ENCODE measurements around the gene TRANK1. TPM values are rescaled to one million over a fixed set of nuclear protein-coding genes. Genes with fewer than 3 reads are reported as not detected.

Gene TRANK1
- polyA plus RNA-seq, 1 donor from 2014 or later: 11.6 TPM

DNA sequence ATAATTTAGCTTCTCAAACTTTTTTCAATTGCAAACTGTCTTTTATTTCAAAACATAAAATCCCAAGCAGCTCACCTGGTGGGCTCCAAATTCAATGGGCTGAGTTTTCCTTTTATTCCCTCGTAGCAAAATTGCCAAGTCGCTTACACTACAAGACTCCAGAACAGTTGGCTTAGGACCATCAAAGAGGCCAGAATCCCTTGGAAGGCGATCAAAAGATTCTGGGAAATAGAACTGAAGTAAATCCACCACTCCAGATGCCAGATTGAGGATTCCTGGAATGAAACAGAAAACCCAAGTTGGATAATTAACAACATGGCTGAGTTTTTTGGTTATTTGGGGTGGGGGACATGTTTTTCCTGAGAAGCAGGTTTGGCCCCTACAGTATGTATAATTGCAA lies 92.8 kb downstream of the TRANK1 start:
- Histone ChIP-seq H2AFZ (ENCODE audit: low read depth, low read length) (no peak overlapping the region), H3K27me3 (ENCODE audit: insufficient read depth, low read depth, low read length) (no peaks in the 10 kb centered on the region), H3K9me3 (ENCODE audit: low read length) (no peaks in the 10 kb centered on the region), H3K36me3 (ENCODE audit: insufficient read depth, low read length) (peaks cover 10% of the 10 kb centered on the region), H3K4me2 (ENCODE audit: low read length) (no peak overlapping the region), H3K9me2 (ENCODE audit: insufficient read depth, low read length) (no peaks in the 10 kb centered on the region), H3K79me2 (replicated peaks; ENCODE audit: insufficient read depth, low read length) (no peaks in the 10 kb centered on the region), H3K27ac (ENCODE audit: low read length) (no peak overlapping the region), H4K20me1 (ENCODE audit: insufficient read depth) (no peaks in the 10 kb centered on the region), H3K9ac (ENCODE audit: low read length) (no peak overlapping the region), H3K4me3 (ENCODE audit: low read length) (no peak overlapping the region), H3F3A (ENCODE audit: insufficient read depth, low read length, poor library complexity, severe bottlenecking) (no peaks in the 10 kb centered on the region)
- TF ChIP-seq EZH2 (IDR thresholded peaks at IDR 0.05; ENCODE audit: borderline replicate concordance, insufficient read depth, low read length, poor library complexity, severe bottlenecking): no peak
- no peak for TF ChIP-seq EP300 (conservative IDR thresholded peaks at IDR 0.05; ENCODE audit: poor library complexity, severe bottlenecking)
- no peak for TF ChIP-seq SMC3 (conservative IDR thresholded peaks at IDR 0.05; ENCODE audit: poor library complexity)
- TF ChIP-seq, protein P1, sequence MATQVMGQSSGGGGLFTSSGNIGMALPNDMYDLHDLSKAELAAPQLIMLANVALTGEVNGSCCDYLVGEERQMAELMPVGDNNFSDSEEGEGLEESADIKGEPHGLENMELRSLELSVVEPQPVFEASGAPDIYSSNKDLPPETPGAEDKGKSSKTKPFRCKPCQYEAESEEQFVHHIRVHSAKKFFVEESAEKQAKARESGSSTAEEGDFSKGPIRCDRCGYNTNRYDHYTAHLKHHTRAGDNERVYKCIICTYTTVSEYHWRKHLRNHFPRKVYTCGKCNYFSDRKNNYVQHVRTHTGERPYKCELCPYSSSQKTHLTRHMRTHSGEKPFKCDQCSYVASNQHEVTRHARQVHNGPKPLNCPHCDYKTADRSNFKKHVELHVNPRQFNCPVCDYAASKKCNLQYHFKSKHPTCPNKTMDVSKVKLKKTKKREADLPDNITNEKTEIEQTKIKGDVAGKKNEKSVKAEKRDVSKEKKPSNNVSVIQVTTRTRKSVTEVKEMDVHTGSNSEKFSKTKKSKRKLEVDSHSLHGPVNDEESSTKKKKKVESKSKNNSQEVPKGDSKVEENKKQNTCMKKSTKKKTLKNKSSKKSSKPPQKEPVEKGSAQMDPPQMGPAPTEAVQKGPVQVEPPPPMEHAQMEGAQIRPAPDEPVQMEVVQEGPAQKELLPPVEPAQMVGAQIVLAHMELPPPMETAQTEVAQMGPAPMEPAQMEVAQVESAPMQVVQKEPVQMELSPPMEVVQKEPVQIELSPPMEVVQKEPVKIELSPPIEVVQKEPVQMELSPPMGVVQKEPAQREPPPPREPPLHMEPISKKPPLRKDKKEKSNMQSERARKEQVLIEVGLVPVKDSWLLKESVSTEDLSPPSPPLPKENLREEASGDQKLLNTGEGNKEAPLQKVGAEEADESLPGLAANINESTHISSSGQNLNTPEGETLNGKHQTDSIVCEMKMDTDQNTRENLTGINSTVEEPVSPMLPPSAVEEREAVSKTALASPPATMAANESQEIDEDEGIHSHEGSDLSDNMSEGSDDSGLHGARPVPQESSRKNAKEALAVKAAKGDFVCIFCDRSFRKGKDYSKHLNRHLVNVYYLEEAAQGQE (IDR thresholded peaks at IDR 0.05; ENCODE audit: borderline replicate concordance): no peak
- TF ChIP-seq RAD21 (conservative IDR thresholded peaks at IDR 0.05): no peak
- no peak for TF ChIP-seq POLR2AphosphoS5 (IDR thresholded peaks at IDR 0.05)
- no peak for TF ChIP-seq MXI1 (conservative IDR thresholded peaks at IDR 0.05; ENCODE audit: poor library complexity, severe bottlenecking)
- TF ChIP-seq TAF1 (IDR thresholded peaks at IDR 0.05; ENCODE audit: low read depth): no peak
- TF ChIP-seq, protein P2, sequence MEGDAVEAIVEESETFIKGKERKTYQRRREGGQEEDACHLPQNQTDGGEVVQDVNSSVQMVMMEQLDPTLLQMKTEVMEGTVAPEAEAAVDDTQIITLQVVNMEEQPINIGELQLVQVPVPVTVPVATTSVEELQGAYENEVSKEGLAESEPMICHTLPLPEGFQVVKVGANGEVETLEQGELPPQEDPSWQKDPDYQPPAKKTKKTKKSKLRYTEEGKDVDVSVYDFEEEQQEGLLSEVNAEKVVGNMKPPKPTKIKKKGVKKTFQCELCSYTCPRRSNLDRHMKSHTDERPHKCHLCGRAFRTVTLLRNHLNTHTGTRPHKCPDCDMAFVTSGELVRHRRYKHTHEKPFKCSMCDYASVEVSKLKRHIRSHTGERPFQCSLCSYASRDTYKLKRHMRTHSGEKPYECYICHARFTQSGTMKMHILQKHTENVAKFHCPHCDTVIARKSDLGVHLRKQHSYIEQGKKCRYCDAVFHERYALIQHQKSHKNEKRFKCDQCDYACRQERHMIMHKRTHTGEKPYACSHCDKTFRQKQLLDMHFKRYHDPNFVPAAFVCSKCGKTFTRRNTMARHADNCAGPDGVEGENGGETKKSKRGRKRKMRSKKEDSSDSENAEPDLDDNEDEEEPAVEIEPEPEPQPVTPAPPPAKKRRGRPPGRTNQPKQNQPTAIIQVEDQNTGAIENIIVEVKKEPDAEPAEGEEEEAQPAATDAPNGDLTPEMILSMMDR (IDR thresholded peaks at IDR 0.05; ENCODE audit: poor library complexity, severe bottlenecking): no peak

DNA sequence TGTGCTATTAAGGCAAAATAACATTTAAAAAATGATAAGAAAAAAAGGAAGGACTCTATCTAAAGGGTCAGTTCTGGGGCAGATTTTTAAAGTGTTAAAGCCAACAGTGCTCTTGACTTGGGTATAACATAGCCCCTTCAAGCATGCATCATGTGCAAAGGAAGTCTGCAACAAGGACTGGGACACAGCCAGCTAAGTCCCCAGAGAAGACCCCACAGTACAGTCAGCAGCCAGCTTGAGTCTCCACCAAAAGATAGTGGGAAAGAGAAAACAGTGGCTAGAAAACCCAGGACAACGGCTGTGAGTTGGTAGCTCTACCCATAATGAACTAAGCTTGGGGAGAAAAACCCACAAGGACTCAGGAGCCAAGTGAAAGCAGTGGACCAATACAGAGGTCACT lies 94.1 kb downstream of the TRANK1 start:
- H4K20me1 ChIP-seq (ENCODE audit: insufficient read depth): no peaks in the 10 kb centered on the region
- no peak overlapping the region for H3K4me2 ChIP-seq (ENCODE audit: low read length)
- no peak overlapping the region for H3K4me3 ChIP-seq (ENCODE audit: low read length)
- H3K9ac ChIP-seq (ENCODE audit: low read length): no peak overlapping the region
- H3K27me3 ChIP-seq (ENCODE audit: insufficient read depth, low read depth, low read length): no peaks in the 10 kb centered on the region
- H3K27ac ChIP-seq (ENCODE audit: low read length): no peak overlapping the region
- H3K36me3 ChIP-seq (ENCODE audit: insufficient read depth, low read length): peaks cover 10% of the 10 kb centered on the region
- H3K9me2 ChIP-seq (ENCODE audit: insufficient read depth, low read length): no peaks in the 10 kb centered on the region
- H3K79me2 ChIP-seq (replicated peaks; ENCODE audit: insufficient read depth, low read length): no peaks in the 10 kb centered on the region
- H3F3A ChIP-seq (ENCODE audit: insufficient read depth, low read length, poor library complexity, severe bottlenecking): no peaks in the 10 kb centered on the region
- TF ChIP-seq, protein P2 (IDR thresholded peaks at IDR 0.05; ENCODE audit: poor library complexity, severe bottlenecking): no peak
- no peak for TF ChIP-seq RAD21 (conservative IDR thresholded peaks at IDR 0.05)
- TF ChIP-seq TAF1 (IDR thresholded peaks at IDR 0.05; ENCODE audit: low read depth): no peak
- no peak for TF ChIP-seq EZH2 (IDR thresholded peaks at IDR 0.05; ENCODE audit: borderline replicate concordance, insufficient read depth, low read length, poor library complexity, severe bottlenecking)
- TF ChIP-seq, protein P1 (IDR thresholded peaks at IDR 0.05; ENCODE audit: borderline replicate concordance): no peak
- TF ChIP-seq POLR2AphosphoS5 (IDR thresholded peaks at IDR 0.05): no peak
- no peak for TF ChIP-seq EP300 (conservative IDR thresholded peaks at IDR 0.05; ENCODE audit: poor library complexity, severe bottlenecking)
- TF ChIP-seq SMC3 (conservative IDR thresholded peaks at IDR 0.05; ENCODE audit: poor library complexity): no peak
- TF ChIP-seq MXI1 (conservative IDR thresholded peaks at IDR 0.05; ENCODE audit: poor library complexity, severe bottlenecking): no peak
- no peak overlapping the region for H2AFZ ChIP-seq (ENCODE audit: low read depth, low read length)
- H3K9me3 ChIP-seq (ENCODE audit: low read length): no peaks in the 10 kb centered on the region
